Fibroblast of mammary gland (primary cell): ENCODE data around the gene TIMP3.

Source experiments
- DNase-seq: peaks from one replicate; pipeline ENCODE4 v3.0.0-alpha.2; 2010; ENCODE audit warnings: low read depth
- H3K4me3 ChIP-seq: 2 replicates; pipeline ENCODE4 v1.5.1; 2011; ENCODE audit warnings: low read depth, mild to moderate bottlenecking, low read length, moderate library complexity; ENCODE audit not compliant: control insufficient read depth
- TF ChIP-seq, protein P1 (sequence below): conservative IDR thresholded peaks from 2 replicates; pipeline ENCODE4 v1.5.1; 2011; ENCODE audit warnings: low read depth, low read length, inconsistent platforms; ENCODE audit not compliant: control insufficient read depth, insufficient read depth

TIMP3 gene

GRCh38 chr22:32852395-32853251 lies 51.1 kb downstream of the TIMP3 start:
- DNase-seq: peak; percentile 24
- TF ChIP-seq, protein P1, sequence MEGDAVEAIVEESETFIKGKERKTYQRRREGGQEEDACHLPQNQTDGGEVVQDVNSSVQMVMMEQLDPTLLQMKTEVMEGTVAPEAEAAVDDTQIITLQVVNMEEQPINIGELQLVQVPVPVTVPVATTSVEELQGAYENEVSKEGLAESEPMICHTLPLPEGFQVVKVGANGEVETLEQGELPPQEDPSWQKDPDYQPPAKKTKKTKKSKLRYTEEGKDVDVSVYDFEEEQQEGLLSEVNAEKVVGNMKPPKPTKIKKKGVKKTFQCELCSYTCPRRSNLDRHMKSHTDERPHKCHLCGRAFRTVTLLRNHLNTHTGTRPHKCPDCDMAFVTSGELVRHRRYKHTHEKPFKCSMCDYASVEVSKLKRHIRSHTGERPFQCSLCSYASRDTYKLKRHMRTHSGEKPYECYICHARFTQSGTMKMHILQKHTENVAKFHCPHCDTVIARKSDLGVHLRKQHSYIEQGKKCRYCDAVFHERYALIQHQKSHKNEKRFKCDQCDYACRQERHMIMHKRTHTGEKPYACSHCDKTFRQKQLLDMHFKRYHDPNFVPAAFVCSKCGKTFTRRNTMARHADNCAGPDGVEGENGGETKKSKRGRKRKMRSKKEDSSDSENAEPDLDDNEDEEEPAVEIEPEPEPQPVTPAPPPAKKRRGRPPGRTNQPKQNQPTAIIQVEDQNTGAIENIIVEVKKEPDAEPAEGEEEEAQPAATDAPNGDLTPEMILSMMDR: no peak
- no peak overlapping the region for H3K4me3 ChIP-seq

DNA sequence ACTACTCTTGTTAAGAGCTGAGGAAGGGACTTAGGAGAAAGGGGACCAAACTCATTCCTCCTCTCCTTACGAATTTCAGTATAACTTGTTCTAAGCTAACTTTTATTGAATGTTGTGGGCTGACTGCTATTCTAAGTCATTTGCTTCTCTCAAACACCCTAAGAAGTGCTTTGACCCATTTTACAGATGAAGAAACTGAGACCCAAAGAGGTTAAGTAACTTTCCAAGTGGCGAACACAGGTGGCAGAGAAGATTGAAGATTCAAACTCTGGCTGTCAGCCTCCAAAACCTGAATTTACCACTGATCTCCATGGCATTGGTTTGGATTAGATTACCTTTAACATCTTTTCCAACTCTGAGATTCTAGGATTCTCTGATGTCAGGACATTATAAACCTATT lies 52.2 kb downstream of the TIMP3 start:
- H3K4me3 ChIP-seq: no peak overlapping the region
- TF ChIP-seq, protein P1: no peak
- DNase-seq: no peak

DNA sequence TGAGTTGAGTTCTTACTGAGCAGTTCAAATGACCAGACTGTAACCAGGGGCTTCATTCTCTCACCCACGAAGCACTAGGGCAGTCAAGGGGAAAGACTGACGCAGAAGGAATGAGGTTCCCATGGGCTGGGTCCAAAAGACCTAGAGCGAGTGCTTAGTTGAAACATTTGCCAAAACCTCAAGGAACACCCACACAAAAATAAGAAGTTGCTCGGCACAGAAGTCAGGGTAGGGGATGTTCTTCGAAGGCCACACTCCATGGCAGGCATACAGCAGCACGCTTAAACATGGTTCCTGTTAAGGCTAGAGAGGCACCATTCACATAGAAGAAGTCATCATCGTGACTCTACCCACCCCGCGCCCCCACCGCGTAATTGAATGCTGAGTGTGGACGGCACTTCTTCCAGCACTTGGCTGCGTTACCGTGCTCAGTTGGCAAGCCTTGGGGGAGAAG lies 52.9 kb downstream of the TIMP3 start:
- peak; percentile 65 for DNase-seq
- H3K4me3 ChIP-seq: no peak overlapping the region
- TF ChIP-seq, protein P1: no peak

DNA sequence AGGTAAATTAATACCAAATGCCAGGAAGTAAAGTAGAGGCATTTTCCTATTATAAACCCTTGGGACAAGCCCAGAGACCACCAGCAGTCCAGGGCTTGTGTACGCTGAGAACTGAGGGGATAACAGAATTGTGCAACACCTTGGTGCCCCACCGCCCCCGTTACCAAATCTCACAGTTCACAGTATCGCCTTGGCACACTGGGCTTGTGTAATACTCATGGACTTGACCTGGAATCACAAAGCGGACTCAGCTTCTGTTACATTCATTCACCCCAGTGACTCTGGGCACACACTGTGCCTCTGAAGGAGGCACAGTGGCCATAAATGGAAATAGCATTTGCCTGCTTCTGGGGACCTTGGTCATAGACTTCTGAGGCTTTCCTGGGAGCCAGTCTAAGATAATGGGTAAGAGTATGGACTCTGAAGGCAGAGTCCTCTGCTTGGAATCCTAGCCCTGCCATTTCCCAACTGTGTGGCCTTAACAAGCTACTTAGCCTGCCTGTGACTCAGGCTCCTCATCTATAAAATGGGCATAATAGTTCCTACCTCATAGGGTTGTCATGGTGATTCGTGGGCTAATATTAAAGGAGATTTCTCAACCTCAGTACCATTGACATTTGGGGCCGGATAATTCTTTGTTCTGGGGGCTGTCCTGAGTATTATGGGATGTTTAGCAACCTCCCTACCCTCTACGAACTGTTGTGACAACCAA lies 53.7 kb downstream of the TIMP3 start:
- TF ChIP-seq, protein P1: no peak
- DNase-seq: no peak
- no peak overlapping the region for H3K4me3 ChIP-seq

- no peak overlapping the region for H3K4me3 ChIP-seq
- TF ChIP-seq, protein P1: no peak
- DNase-seq: no peak
These were observed 56.7 kb downstream of the TIMP3 start for GRCh38 chr22:32858121-32858703.

GRCh38 chr22:32858957-32859356 lies 57.5 kb downstream of the TIMP3 start:
- TF ChIP-seq, protein P1: no peak
- DNase-seq: no peak
- no peak overlapping the region for H3K4me3 ChIP-seq
